ENCODE data around the gene PCDHGA1. TPM values are rescaled to one million over a fixed set of nuclear protein-coding genes. Genes with fewer than 3 reads are reported as not detected.
"Not testable (repeated sequence)": the region's sequence is repeated elsewhere in the genome, so short reads cannot be mapped to it uniquely, and the experiment has no call there.

The PCDHGA1 gene
- total RNA-seq, 1 donor from 2014 or later, result 1.5 TPM

DNA sequence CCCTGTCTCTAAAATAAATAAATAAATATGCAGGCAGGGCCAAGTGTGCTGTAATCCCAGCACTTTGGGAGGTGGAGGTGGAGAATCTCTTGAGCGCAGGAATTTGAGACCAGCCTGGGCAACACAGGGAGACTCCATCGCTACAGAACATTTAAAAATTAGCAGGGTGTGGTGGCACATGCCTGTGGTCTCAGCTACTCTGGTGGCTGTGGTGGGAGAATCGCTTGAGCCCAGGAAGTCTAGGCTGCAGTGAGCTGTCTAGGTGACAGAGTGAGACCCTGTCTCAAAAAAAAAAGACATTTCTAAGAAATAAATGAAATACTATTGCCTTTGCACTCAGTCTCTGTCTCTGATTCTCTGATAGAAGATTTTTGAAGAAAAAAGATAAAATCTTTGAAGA lies 81.3 kb downstream of the PCDHGA1 start:
- Mint-ChIP-seq H3K4me3 (no peak overlapping the region), H3K4me1 (peaks cover 14% of the 10 kb centered on the region)

DNA sequence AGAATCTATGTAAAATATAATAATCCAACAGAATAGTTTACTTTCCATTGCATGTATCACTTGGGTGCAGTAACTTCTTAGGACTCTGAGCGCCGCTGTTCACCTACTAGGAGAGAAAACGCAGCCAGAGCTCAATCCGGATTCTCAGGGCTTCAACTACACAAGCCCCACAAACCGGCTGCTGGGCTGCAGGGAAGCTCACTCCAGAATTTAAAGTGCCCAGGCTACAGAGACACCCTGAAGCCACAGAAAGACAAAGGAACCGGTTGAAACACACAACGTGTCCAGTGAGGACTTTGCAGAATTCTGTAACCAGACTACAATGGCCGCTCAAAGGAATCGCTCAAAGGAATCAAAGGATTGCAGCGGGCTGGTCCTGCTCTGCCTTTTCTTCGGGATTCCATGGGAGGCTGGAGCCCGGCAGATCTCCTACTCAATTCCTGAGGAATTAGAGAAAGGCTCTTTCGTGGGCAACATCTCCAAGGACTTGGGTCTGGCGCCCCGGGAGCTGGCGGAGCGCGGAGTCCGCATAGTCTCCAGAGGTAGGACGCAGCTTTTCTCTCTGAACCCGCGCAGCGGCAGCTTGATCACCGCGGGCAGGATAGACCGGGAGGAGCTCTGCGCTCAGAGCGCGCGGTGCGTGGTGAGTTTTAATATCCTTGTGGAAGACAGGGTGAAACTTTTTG lies 82.7 kb downstream of the PCDHGA1 start, which contains the start of gene PCDHGA10:
PCDHGA10 (plus strand) TSS at position 134 of the 686 bp plus-strand sequence; CDS start at position 323, 189 bp downstream.
- peak within 1 kb of the TSS; percentile 17 for H3K4me3 ChIP-seq
- peaks cover 12% of the 10 kb centered on the region for H3K36me3 ChIP-seq
- no peak within 1 kb of the TSS for H3K9ac ChIP-seq
- H4K20me1 ChIP-seq (ENCODE audit: low read depth), result no peaks in the 10 kb centered on the region
- peaks cover 39% of the 10 kb centered on the region for H3K9me3 ChIP-seq (ENCODE audit: low read depth)
- peaks cover 19% of the 10 kb centered on the region for H3K27me3 Mint-ChIP-seq (ENCODE audit: insufficient read depth, low read depth)
- no peak within 1 kb of the TSS for H3K27ac Mint-ChIP-seq
- peaks cover 70% of the 10 kb centered on the region for H3K36me3 Mint-ChIP-seq
- DNase-seq (ENCODE audit: low spot score), result peak; percentile 57
- peaks cover 8% of the 10 kb centered on the region for H3K27me3 ChIP-seq
- TF ChIP-seq EZH2 (IDR thresholded peaks at IDR 0.05), result no peak
- TF ChIP-seq, protein P1, sequence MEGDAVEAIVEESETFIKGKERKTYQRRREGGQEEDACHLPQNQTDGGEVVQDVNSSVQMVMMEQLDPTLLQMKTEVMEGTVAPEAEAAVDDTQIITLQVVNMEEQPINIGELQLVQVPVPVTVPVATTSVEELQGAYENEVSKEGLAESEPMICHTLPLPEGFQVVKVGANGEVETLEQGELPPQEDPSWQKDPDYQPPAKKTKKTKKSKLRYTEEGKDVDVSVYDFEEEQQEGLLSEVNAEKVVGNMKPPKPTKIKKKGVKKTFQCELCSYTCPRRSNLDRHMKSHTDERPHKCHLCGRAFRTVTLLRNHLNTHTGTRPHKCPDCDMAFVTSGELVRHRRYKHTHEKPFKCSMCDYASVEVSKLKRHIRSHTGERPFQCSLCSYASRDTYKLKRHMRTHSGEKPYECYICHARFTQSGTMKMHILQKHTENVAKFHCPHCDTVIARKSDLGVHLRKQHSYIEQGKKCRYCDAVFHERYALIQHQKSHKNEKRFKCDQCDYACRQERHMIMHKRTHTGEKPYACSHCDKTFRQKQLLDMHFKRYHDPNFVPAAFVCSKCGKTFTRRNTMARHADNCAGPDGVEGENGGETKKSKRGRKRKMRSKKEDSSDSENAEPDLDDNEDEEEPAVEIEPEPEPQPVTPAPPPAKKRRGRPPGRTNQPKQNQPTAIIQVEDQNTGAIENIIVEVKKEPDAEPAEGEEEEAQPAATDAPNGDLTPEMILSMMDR (IDR thresholded peaks at IDR 0.05), result peak; percentile 41
- no peak within 1 kb of the TSS for H3K4me2 ChIP-seq
- no peaks in the 10 kb centered on the region for H3K79me2 ChIP-seq (ENCODE audit: low read depth)
- H3F3A ChIP-seq (ENCODE audit: low read depth), result peaks cover 22% of the 10 kb centered on the region
- H3K9me3 Mint-ChIP-seq, result peaks cover 84% of the 10 kb centered on the region
- peaks cover 16% of the 10 kb centered on the region for H3K4me1 Mint-ChIP-seq
- H3K27ac ChIP-seq, result no peak within 1 kb of the TSS
- H3K4me3 Mint-ChIP-seq, result peak within 1 kb of the TSS; percentile 77
- no peak within 1 kb of the TSS for H2AFZ ChIP-seq (replicated peaks)
- no peaks in the 10 kb centered on the region for H3K4me1 ChIP-seq

More for the DNA sequence above, 81.3 kb downstream of the PCDHGA1 start:
- H3F3A ChIP-seq (ENCODE audit: low read depth), result peaks cover 14% of the 10 kb centered on the region
- Mint-ChIP-seq H3K27me3 (ENCODE audit: insufficient read depth, low read depth) (peaks cover 18% of the 10 kb centered on the region), H3K27ac (no peak overlapping the region), H3K36me3 (peaks cover 67% of the 10 kb centered on the region), H3K9me3 (peaks cover 82% of the 10 kb centered on the region)
- H2AFZ ChIP-seq (replicated peaks), result no peak overlapping the region
- no peak overlapping the region for H3K9ac ChIP-seq
- H3K36me3 ChIP-seq, result peaks cover 12% of the 10 kb centered on the region
- TF ChIP-seq, protein P1 (IDR thresholded peaks at IDR 0.05), result no peak
- TF ChIP-seq EZH2 (IDR thresholded peaks at IDR 0.05) (no peak), EZH2phosphoT487 (IDR thresholded peaks at IDR 0.05) (no peak)
- no peak for DNase-seq (ENCODE audit: low spot score)
- peak overlapping the region; percentile 11 for H3K4me3 ChIP-seq
- H3K4me2 ChIP-seq, result no peak overlapping the region
- no peaks in the 10 kb centered on the region for H3K4me1 ChIP-seq
- H3K79me2 ChIP-seq (ENCODE audit: low read depth), result no peaks in the 10 kb centered on the region
- peaks cover 38% of the 10 kb centered on the region for H3K9me3 ChIP-seq (ENCODE audit: low read depth)
- peaks cover 8% of the 10 kb centered on the region for H3K27me3 ChIP-seq
- no peaks in the 10 kb centered on the region for H4K20me1 ChIP-seq (ENCODE audit: low read depth)
- no peak overlapping the region for H3K27ac ChIP-seq

GRCh38 chr5:141413540-141414069 lies 83.3 kb downstream of the PCDHGA1 start:
- H3K4me1 ChIP-seq, result no peaks in the 10 kb centered on the region
- no peak overlapping the region for H3K27ac ChIP-seq
- Mint-ChIP-seq H3K4me3 (peak overlapping the region; percentile 77), H3K27me3 (ENCODE audit: insufficient read depth, low read depth) (peaks cover 21% of the 10 kb centered on the region), H3K36me3 (peaks cover 72% of the 10 kb centered on the region), H3K4me1 (peaks cover 15% of the 10 kb centered on the region), H3K27ac (no peak overlapping the region), H3K9me3 (peaks cover 84% of the 10 kb centered on the region)
- no peak overlapping the region for H2AFZ ChIP-seq (replicated peaks)
- H4K20me1 ChIP-seq (ENCODE audit: low read depth), result no peaks in the 10 kb centered on the region
- H3K27me3 ChIP-seq, result peaks cover 4% of the 10 kb centered on the region
- no peak overlapping the region for H3K4me2 ChIP-seq
- H3K36me3 ChIP-seq, result peaks cover 17% of the 10 kb centered on the region
- no peak overlapping the region for H3K9ac ChIP-seq
- H3K79me2 ChIP-seq (ENCODE audit: low read depth), result peaks cover 5% of the 10 kb centered on the region
- no peak for DNase-seq (ENCODE audit: low spot score)
- peaks cover 28% of the 10 kb centered on the region for H3F3A ChIP-seq (ENCODE audit: low read depth)
- peaks cover 41% of the 10 kb centered on the region for H3K9me3 ChIP-seq (ENCODE audit: low read depth)
- no peak overlapping the region for H3K4me3 ChIP-seq
- no peak for TF ChIP-seq EZH2 (IDR thresholded peaks at IDR 0.05)
- TF ChIP-seq EZH2phosphoT487 (IDR thresholded peaks at IDR 0.05), result no peak
- TF ChIP-seq, protein P1 (IDR thresholded peaks at IDR 0.05), result no peak

DNA sequence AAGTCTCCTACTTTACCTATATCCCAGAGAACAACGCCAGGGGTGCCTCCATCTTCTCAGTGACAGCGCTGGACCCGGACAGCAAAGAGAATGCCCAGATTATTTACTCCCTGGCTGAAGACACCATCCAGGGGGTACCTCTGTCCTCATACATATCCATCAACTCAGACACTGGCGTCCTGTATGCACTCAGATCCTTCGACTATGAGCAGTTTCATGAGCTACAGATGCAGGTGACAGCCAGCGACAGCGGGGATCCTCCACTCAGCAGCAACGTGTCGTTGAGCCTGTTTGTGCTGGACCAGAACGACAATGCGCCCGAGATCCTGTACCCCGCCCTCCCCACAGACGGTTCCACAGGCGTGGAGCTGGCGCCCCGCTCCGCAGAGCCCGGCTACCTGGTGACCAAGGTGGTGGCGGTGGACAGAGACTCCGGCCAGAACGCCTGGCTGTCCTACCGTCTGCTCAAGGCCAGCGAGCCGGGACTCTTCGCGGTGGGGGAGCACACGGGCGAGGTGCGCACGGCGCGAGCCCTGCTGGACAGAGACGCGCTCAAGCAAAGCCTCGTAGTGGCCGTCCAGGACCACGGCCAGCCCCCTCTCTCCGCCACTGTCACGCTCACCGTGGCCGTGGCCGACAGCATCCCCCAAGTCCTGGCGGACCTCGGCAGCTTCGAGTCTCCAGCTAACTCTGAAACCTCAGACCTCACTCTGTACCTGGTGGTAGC lies 84.4 kb downstream of the PCDHGA1 start:
- not testable (repeated sequence) for H4K20me1 ChIP-seq (ENCODE audit: low read depth); H3K27ac ChIP-seq; H3K4me2 ChIP-seq; H3K4me3 Mint-ChIP-seq; H3K4me3 ChIP-seq; H3K4me1 ChIP-seq; H2AFZ ChIP-seq (replicated peaks); H3K27me3 ChIP-seq; H3K27ac Mint-ChIP-seq; H3K79me2 ChIP-seq (ENCODE audit: low read depth); DNase-seq (ENCODE audit: low spot score); H3K9ac ChIP-seq
- peaks cover 42% of the 10 kb centered on the region for H3K9me3 ChIP-seq (ENCODE audit: low read depth)
- H3K36me3 Mint-ChIP-seq, result peaks cover 69% of the 10 kb centered on the region
- H3F3A ChIP-seq (ENCODE audit: low read depth), result peaks cover 24% of the 10 kb centered on the region
- H3K4me1 Mint-ChIP-seq, result peaks cover 11% of the 10 kb centered on the region
- peaks cover 17% of the 10 kb centered on the region for H3K27me3 Mint-ChIP-seq (ENCODE audit: insufficient read depth, low read depth)
- H3K9me3 Mint-ChIP-seq, result peaks cover 81% of the 10 kb centered on the region
- peaks cover 23% of the 10 kb centered on the region for H3K36me3 ChIP-seq

GRCh38 chr5:141415275-141415618 lies 84.9 kb downstream of the PCDHGA1 start:
- not testable (repeated sequence) for DNase-seq (ENCODE audit: low spot score); H3K9ac ChIP-seq; H3K27me3 ChIP-seq; H3K4me2 ChIP-seq; H3K27ac ChIP-seq; H2AFZ ChIP-seq (replicated peaks); H3K27ac Mint-ChIP-seq; H3K4me3 Mint-ChIP-seq; H3K4me1 ChIP-seq; H3K4me1 Mint-ChIP-seq; H4K20me1 ChIP-seq (ENCODE audit: low read depth); H3K79me2 ChIP-seq (ENCODE audit: low read depth); H3K4me3 ChIP-seq
- Histone ChIP-seq H3K9me3 (ENCODE audit: low read depth) (peaks cover 45% of the 10 kb centered on the region), H3K36me3 (peaks cover 23% of the 10 kb centered on the region), H3F3A (ENCODE audit: low read depth) (peaks cover 25% of the 10 kb centered on the region)
- H3K27me3 Mint-ChIP-seq (ENCODE audit: insufficient read depth, low read depth), result peaks cover 18% of the 10 kb centered on the region
- peaks cover 72% of the 10 kb centered on the region for H3K36me3 Mint-ChIP-seq
- H3K9me3 Mint-ChIP-seq, result peaks cover 82% of the 10 kb centered on the region
